Measurements from ENCODE around the gene RSL1D1.

Gene RSL1D1

DNA sequence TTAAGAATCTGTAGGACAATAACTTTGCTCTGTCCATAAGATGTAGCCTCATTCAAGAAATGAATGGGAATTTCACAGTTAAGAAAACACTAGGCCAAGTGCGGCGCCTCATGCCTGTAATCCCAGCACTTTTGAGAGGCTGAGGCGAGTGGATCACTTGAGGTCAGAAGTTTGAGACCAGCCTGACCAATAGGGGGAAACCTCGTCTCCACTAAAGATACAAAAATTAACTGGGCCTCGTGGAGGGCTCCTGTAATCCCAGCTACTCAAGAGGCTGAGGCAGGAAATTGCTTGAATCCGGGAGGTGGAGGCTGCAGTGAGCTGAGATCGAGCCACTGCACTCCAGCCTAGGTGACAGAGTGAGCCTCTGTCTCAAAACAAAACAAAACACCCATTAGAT is 19.9 kb upstream of the RSL1D1 start:
- no peak overlapping the region for H3K4me3 ChIP-seq (replicated peaks; ENCODE audit: insufficient read depth, low read length)
- no peak overlapping the region for H3K27ac ChIP-seq (replicated peaks)
- DNase-seq (ENCODE audit: low read depth in 1 of 2, low spot score in 1 of 2) = no peak
- no peaks in the 10 kb centered on the region for H3K27me3 ChIP-seq (ENCODE audit: insufficient read depth, poor library complexity, severe bottlenecking)
- no peak for TF ChIP-seq SPI1 (IDR thresholded peaks at IDR 0.05; ENCODE audit: borderline replicate concordance, low read depth)
- TF ChIP-seq POLR2AphosphoS5 (IDR thresholded peaks at IDR 0.05; ENCODE audit: low read depth) = no peak
- TF ChIP-seq GABPA (IDR thresholded peaks at IDR 0.05; ENCODE audit: low read depth) = no peak
- TF ChIP-seq CTCF (IDR thresholded peaks at IDR 0.05; ENCODE audit: insufficient read depth, low read length) = no peak
- TF ChIP-seq REST (IDR thresholded peaks at IDR 0.05; ENCODE audit: insufficient replicate concordance, low read depth) = no peak

DNA sequence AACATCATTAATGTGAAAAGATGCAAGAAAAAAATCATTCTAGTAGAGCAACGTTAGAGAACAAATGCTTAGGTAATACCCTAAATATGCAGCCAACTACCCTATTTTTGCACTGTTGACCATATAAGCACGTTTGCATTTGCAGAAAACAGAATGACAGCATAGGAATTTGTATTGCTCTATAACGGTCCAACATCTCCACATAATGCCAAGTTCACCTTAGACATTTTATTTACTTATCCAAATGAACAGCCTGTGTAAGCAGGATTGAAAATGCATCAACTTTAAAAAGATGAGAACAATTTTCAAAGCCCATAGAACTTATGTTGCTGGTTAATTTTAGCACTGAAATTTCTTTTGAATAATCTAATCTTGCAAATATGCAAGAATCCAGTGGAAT is 19.1 kb upstream of the RSL1D1 start:
- no peak overlapping the region for H3K27ac ChIP-seq (replicated peaks)
- TF ChIP-seq CTCF (IDR thresholded peaks at IDR 0.05; ENCODE audit: insufficient read depth, low read length) (no peak), GABPA (IDR thresholded peaks at IDR 0.05; ENCODE audit: low read depth) (no peak), REST (IDR thresholded peaks at IDR 0.05; ENCODE audit: insufficient replicate concordance, low read depth) (no peak), SPI1 (IDR thresholded peaks at IDR 0.05; ENCODE audit: borderline replicate concordance, low read depth) (no peak), POLR2AphosphoS5 (IDR thresholded peaks at IDR 0.05; ENCODE audit: low read depth) (no peak)
- no peak for DNase-seq (ENCODE audit: low read depth in 1 of 2, low spot score in 1 of 2)
- no peaks in the 10 kb centered on the region for H3K27me3 ChIP-seq (ENCODE audit: insufficient read depth, poor library complexity, severe bottlenecking)
- H3K4me3 ChIP-seq (replicated peaks; ENCODE audit: insufficient read depth, low read length) = no peak overlapping the region

DNA sequence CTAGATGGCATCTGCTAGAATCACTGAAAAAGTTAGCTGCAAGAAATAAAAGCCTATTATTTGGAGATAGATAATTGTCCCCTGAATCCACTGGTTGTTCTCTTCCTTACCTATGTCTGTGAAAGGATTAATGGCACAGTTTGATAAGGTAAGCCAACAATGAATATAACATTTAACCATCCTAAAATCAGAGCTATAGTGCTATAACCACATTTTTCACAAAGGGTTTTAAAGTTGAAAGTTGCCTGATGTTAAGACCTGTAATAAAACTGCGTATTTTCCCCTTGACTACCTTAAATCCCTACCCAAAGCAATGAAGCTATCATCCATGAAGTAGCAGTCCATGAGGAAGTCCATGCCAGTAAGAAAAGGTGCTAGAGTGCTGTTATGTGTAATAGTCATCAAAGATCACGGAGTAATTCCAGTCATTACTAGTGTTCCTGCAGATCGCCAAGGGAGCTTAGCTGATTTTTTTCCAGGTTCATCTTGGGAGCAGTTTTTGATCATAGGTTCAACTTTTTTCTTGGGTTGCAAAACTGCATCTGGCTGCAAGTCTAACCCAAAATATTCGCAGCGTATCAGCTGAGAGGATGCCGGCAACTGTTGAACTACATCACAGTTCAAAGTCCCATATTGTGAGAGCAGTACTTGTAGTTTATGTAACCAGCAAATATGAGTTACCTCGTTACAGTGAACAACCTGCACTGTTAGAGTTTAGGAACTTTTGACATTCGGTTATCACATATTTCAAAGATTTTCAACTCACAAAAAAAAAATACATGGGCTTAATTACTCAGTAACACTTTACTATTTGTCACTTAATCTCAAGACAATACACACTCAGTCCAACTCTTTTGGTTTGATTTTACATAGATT is 18.2 kb upstream of the RSL1D1 start:
- Histone ChIP-seq H3K27ac (replicated peaks) (no peak overlapping the region), H3K4me3 (replicated peaks; ENCODE audit: insufficient read depth, low read length) (no peak overlapping the region), H3K27me3 (ENCODE audit: insufficient read depth, poor library complexity, severe bottlenecking) (no peaks in the 10 kb centered on the region)
- no peak for TF ChIP-seq GABPA (IDR thresholded peaks at IDR 0.05; ENCODE audit: low read depth)
- TF ChIP-seq REST (IDR thresholded peaks at IDR 0.05; ENCODE audit: insufficient replicate concordance, low read depth) = no peak
- DNase-seq (ENCODE audit: low read depth in 1 of 2, low spot score in 1 of 2) = no peak
